Sigmoid colon (tissue), 7 donors: ENCODE results near the gene SCARB1. TPM values are rescaled to one million over a fixed set of nuclear protein-coding genes. Genes with fewer than 3 reads are reported as not detected.

Source experiments
- DNase-seq: peaks from one replicate; pipeline ENCODE4 v3.0.0-alpha.2; 2019
- H3K27ac ChIP-seq, 4 donors: fragments of 200-600 bp; sonication (generic); one replicate each; pipeline ENCODE4 v1.5.1; 2016 to 2019; ENCODE audit warnings: mild to moderate bottlenecking in 1 of 4
- H3K27me3 ChIP-seq, 3 donors: fragments of 200-600 bp; sonication (generic); one replicate each; pipeline ENCODE4 v1.5.1; 2019; ENCODE audit warnings: mild to moderate bottlenecking in 1 of 3
- H3K36me3 ChIP-seq, 4 donors: fragments of 200-600 bp; sonication (generic); one replicate each; pipeline ENCODE4 v1.5.1; 2016 to 2019
- H3K4me1 ChIP-seq, 4 donors: fragments of 200-600 bp; sonication (generic); one replicate each; pipeline ENCODE4 v1.5.1; 2017 to 2019
- H3K4me3 ChIP-seq, 4 donors: fragments of 200-600 bp; sonication (generic); one replicate each; pipeline ENCODE4 v1.5.1; 2017 to 2019; ENCODE audit warnings: mild to moderate bottlenecking in 2 of 4, moderate library complexity in 1 of 4
- H3K9me3 ChIP-seq, 4 donors: fragments of 200-600 bp in 3 of 4; sonication (generic) in 3 of 4; one replicate each; pipeline versions ENCODE4 v1.5.1 to v1.6.1; 2013 to 2019
- EP300 ChIP-seq, 4 donors: sonication (generic); formaldehyde crosslinking; IDR thresholded peaks; one replicate each; pipeline ENCODE4 v1.6.1; 2017; ENCODE audit warnings: antibody characterized with exemption in 4 of 4
- POLR2A ChIP-seq, 2 donors: fragments of 450-650 bp; IDR thresholded peaks; one replicate each; pipeline ENCODE4 v1.6.1; 2016; ENCODE audit warnings: antibody characterized with exemption in 2 of 2, mild to moderate bottlenecking in 2 of 2, moderate library complexity in 2 of 2
- POLR2AphosphoS5 ChIP-seq, 4 donors: sonication (generic); formaldehyde crosslinking; IDR thresholded peaks; one replicate each; pipeline ENCODE4 v1.6.1; 2017; ENCODE audit warnings: antibody characterized with exemption in 4 of 4
- WGBS, 2 donors: extraction: QIAGEN DNeasy Blood & Tissue Kit; methylation state at CpG; one replicate each; pipeline ENCODE4 v1.1.7; 2013; 5-methylcytosine and 5-hydroxymethylcytosine counted together
- intact Hi-C: fragments of 100-400 bp; cut with DNase I; formaldehyde crosslinking; loops from one replicate; pipeline ENCODE4 v1.15.1; 2023
- polyA plus RNA-seq, 3 donors: library from polyadenylated mRNA; stranded (reverse); fragments of 200-250 nt; gene quantifications; one replicate each; pipeline ENCODE4 v1.2.3, GENCODE V29; 2013
- total RNA-seq, 4 donors: library from RNA; depleted of rRNA; stranded (reverse); fragments of >200 nt; gene quantifications; one replicate each; pipeline ENCODE4 v1.1.0, GENCODE V29; 2016
- TF ChIP-seq, protein P1 (sequence below), 4 experiments: fragments of 450-650 bp in 3 of 4; fragments of 200-600 bp in 1 of 4; IDR thresholded peaks; one replicate each; pipeline ENCODE4 v1.5.1; 2016 to 2019; ENCODE audit warnings: antibody characterized with exemption in 4 of 4, mild to moderate bottlenecking in 3 of 4, moderate library complexity in 2 of 4
- donor health status: healthy with polysubstance abuse.
- donor health status: Bipolar disorder and iron deficiency.
- donor health status: healthy.

SCARB1 gene
- total and polyA plus RNA-seq, 7 donors: 4.2 to 36.4 (median 11.4) TPM

DNA sequence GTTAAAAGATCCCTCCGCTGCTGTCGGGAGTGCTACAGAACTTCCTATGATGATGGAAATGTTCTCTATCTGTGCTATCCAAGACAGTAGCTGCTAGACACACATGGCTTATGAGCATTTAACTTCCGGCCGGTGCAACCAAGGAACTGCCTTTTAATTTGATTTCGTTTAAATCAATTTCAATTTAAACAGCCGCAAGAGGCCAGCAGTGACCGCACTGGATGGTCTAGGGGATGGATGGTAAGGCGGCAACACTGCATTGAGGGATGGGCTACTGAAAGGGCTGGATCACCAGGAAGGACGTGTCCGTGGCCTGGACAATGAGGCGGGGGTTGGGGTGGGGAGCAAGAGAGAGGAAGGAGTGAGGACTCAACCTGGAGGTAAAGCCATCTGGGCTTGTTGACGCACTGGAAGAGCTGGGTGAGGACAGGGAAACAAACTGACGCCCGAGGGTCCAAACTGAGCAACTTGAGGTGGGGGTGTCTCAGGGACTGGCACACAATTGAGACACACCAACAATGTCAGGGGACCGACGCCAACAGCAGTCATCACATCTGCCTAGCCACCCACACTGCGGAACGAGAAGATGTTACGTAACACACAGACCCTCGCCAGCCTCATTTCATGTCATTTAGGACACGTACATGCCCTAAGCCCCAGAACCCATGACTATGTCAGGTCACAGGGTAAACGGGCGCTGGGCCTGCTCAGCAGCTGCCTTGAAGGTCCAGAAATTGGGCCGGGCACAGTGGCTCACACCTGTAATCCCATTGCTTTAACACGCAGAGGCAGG, 57.6 kb downstream of the SCARB1 start:
- H3K9me3 ChIP-seq: no peaks in the 10 kb centered on the region
- 95% methylated on average over 25 of the region's 25 CpGs for WGBS, 2 donors
- no peak for DNase-seq
- no peak overlapping the region for H3K4me3 ChIP-seq
- H3K27me3 ChIP-seq: no peaks in the 10 kb centered on the region
- no peak overlapping the region for H3K27ac ChIP-seq
- intact Hi-C loops: no loop called here
- peaks cover 0 to 12% (median 10%) of the 10 kb centered on the region in 4 donors for H3K4me1 ChIP-seq
- no peak for TF ChIP-seq POLR2A (IDR thresholded peaks at IDR 0.05)
- TF ChIP-seq, protein P1, sequence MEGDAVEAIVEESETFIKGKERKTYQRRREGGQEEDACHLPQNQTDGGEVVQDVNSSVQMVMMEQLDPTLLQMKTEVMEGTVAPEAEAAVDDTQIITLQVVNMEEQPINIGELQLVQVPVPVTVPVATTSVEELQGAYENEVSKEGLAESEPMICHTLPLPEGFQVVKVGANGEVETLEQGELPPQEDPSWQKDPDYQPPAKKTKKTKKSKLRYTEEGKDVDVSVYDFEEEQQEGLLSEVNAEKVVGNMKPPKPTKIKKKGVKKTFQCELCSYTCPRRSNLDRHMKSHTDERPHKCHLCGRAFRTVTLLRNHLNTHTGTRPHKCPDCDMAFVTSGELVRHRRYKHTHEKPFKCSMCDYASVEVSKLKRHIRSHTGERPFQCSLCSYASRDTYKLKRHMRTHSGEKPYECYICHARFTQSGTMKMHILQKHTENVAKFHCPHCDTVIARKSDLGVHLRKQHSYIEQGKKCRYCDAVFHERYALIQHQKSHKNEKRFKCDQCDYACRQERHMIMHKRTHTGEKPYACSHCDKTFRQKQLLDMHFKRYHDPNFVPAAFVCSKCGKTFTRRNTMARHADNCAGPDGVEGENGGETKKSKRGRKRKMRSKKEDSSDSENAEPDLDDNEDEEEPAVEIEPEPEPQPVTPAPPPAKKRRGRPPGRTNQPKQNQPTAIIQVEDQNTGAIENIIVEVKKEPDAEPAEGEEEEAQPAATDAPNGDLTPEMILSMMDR (IDR thresholded peaks at IDR 0.05): no peak
- no peak for TF ChIP-seq EP300 (IDR thresholded peaks at IDR 0.05)
- no peak for TF ChIP-seq POLR2AphosphoS5 (IDR thresholded peaks at IDR 0.05)
- H3K36me3 ChIP-seq: peaks cover 0 to 5% (median 0%) of the 10 kb centered on the region in 4 donors

DNA sequence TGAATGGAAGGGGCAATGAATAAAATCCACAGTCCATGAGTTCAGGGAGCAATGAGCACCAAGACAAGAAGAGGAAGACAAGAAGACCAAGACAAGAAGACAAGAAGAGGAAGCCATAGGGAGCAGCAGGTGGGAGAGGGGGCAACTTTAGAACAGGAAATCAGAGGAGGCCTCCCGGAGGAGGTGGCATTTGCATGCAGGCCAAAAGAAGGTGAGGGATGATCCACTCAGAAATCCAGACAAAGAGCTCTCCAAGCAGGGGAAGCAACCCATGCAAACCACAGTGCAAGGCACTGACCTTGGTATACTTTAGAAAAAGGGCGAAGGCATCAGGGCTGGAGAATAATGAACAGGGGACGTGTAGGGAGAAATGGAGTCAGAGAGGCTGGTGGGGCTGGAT, 58.6 kb downstream of the SCARB1 start:
- intact Hi-C loops: no loop called here
- no peak overlapping the region for H3K4me3 ChIP-seq
- H3K9me3 ChIP-seq: no peaks in the 10 kb centered on the region
- peaks cover 0 to 5% (median 0%) of the 10 kb centered on the region in 4 donors for H3K36me3 ChIP-seq
- DNase-seq: no peak
- H3K27ac ChIP-seq: no peak overlapping the region
- TF ChIP-seq, protein P1 (IDR thresholded peaks at IDR 0.05): no peak
- TF ChIP-seq POLR2AphosphoS5 (IDR thresholded peaks at IDR 0.05) (no peak), EP300 (IDR thresholded peaks at IDR 0.05) (no peak), POLR2A (IDR thresholded peaks at IDR 0.05) (no peak)
- H3K4me1 ChIP-seq: peaks cover 0 to 12% (median 10%) of the 10 kb centered on the region in 4 donors
- H3K27me3 ChIP-seq: no peaks in the 10 kb centered on the region
- WGBS, 2 donors: 95 to 96% methylated on average over 3 of the region's 3 CpGs

DNA sequence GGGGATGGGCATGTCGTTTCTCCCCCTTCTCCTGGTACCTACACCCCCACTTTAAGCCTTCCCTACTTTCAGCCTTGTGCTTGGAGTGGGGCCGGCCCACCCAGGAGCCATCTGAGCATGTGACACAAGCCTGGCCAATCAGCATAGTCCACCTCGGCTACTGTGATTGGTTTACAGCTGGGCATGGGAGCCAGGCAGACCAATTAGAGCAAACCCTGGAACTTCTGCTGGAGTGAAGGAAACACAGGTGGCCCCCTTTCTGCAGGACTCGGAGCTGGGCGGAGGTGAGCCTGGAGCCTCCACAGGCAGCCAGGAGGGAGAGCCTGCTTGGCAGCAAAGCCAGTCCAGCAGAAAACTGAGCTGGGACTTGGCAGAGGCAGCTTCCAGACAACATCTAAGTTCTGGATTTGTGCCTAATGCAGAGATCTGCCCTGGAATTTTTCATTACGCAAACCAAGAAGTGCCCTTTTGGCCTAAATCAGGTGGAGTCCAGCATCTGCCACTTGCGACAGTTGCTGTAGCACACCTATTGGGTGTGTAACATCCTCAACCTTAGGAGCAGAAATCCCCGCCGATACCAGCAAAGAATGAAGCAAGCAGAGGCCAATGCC, 59.5 kb downstream of the SCARB1 start:
- peak overlapping the region in 1 of 4 donors; percentile 6 for H3K4me3 ChIP-seq
- DNase-seq: peak; percentile 77
- TF ChIP-seq, protein P1 (IDR thresholded peaks at IDR 0.05): no peak
- TF ChIP-seq POLR2AphosphoS5 (IDR thresholded peaks at IDR 0.05) (peak in 2 of 4 donors; percentile 15 to 39), EP300 (IDR thresholded peaks at IDR 0.05) (no peak)
- WGBS, 2 donors: 92 to 94% methylated on average over 9 of the region's 9 CpGs
- H3K36me3 ChIP-seq: peaks cover 0 to 5% (median 0%) of the 10 kb centered on the region in 4 donors
- H3K9me3 ChIP-seq: no peaks in the 10 kb centered on the region
- H3K4me1 ChIP-seq: peaks cover 0 to 12% (median 10%) of the 10 kb centered on the region in 4 donors
- H3K27me3 ChIP-seq: no peaks in the 10 kb centered on the region
- H3K27ac ChIP-seq: peak overlapping the region; percentile 27 to 64 (median 44)
- intact Hi-C loops: no loop called here

DNA sequence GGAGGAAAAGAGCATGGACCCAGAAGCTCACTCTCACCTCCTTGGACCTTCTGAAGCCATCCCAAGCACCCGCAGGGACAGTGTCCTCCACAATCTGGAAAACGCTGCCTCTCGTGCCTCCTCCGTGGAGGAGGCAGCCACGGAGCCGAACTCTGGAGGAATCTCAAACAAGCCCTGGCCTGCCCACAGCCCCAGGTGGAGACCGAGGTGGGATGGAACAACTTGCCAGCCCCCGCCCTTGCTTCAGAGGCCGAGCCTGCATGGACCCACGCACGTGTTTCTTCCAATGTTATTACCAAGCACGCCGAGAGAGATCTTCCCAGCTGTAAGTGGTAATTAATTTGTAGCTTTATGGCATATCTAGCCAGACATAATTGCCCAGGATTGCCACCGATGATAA, 61.3 kb downstream of the SCARB1 start:
- Histone ChIP-seq H3K4me1 (peaks cover 0 to 12% (median 10%) of the 10 kb centered on the region in 4 donors), H3K9me3 (no peaks in the 10 kb centered on the region), H3K4me3 (no peak overlapping the region), H3K27me3 (no peaks in the 10 kb centered on the region), H3K36me3 (peaks cover 0 to 14% (median 2%) of the 10 kb centered on the region in 4 donors), H3K27ac (no peak overlapping the region)
- intact Hi-C loops: no loop called here
- TF ChIP-seq POLR2AphosphoS5 (IDR thresholded peaks at IDR 0.05): no peak
- no peak for TF ChIP-seq EP300 (IDR thresholded peaks at IDR 0.05)
- TF ChIP-seq POLR2A (IDR thresholded peaks at IDR 0.05): no peak
- TF ChIP-seq, protein P1 (IDR thresholded peaks at IDR 0.05): no peak
- DNase-seq: no peak
- 93 to 96% methylated on average over 14 of the region's 14 CpGs for WGBS, 2 donors
